Fibroblast of gingiva (primary cell): ENCODE data around the gene NPAS3.

Experiments
- DNase-seq: peaks from one replicate; pipeline ENCODE4 v3.0.0-alpha.2; 2011; ENCODE audit warnings: low read depth

NPAS3 gene

GRCh38 chr14:32940711-32941667, 2.3 kb downstream of the NPAS3 start:
- no peak for DNase-seq

- DNase-seq: no peak
These were observed 3.0 kb downstream of the NPAS3 start for GRCh38 chr14:32941668-32942065.

- DNase-seq: no peak
These were observed 8.4 kb downstream of the NPAS3 start for GRCh38 chr14:32947081-32947480.

- DNase-seq: no peak
These were observed 9.1 kb downstream of the NPAS3 start for GRCh38 chr14:32947792-32948191.

- DNase-seq: no peak
These were observed 11.9 kb downstream of the NPAS3 start for GRCh38 chr14:32950584-32950983.

GRCh38 chr14:32967421-32967820, 28.7 kb downstream of the NPAS3 start:
- DNase-seq: no peak

GRCh38 chr14:32968972-32969544, 30.4 kb downstream of the NPAS3 start:
- DNase-seq: no peak

- no peak for DNase-seq
These were observed 39.2 kb downstream of the NPAS3 start for GRCh38 chr14:32977913-32978312.

GRCh38 chr14:32978691-32979255, 40.1 kb downstream of the NPAS3 start:
- no peak for DNase-seq

GRCh38 chr14:32980178-32980901, 41.7 kb downstream of the NPAS3 start:
- DNase-seq: no peak

GRCh38 chr14:32980902-32981501, 42.3 kb downstream of the NPAS3 start:
- DNase-seq: no peak

GRCh38 chr14:32984241-32984930, 45.7 kb downstream of the NPAS3 start:
- no peak for DNase-seq

GRCh38 chr14:32985866-32986265, 47.2 kb downstream of the NPAS3 start:
- DNase-seq: no peak

- no peak for DNase-seq
These were observed 48.3 kb downstream of the NPAS3 start for GRCh38 chr14:32986791-32987540.

- no peak for DNase-seq
These were observed 53.0 kb downstream of the NPAS3 start for GRCh38 chr14:32991691-32992090.

GRCh38 chr14:32993921-32994320, 55.2 kb downstream of the NPAS3 start:
- DNase-seq: no peak

GRCh38 chr14:32996343-32996742, 57.7 kb downstream of the NPAS3 start:
- no peak for DNase-seq

GRCh38 chr14:32998433-32998832, 59.8 kb downstream of the NPAS3 start:
- peak; percentile 17 for DNase-seq

GRCh38 chr14:33009673-33010072, 71.0 kb downstream of the NPAS3 start:
- DNase-seq: no peak

- DNase-seq: no peak
These were observed 71.8 kb downstream of the NPAS3 start for GRCh38 chr14:33010495-33010894.

GRCh38 chr14:33014710-33015109, 76.0 kb downstream of the NPAS3 start:
- DNase-seq: no peak
